MM.1S (cell line): ENCODE results near the gene EDA2R.

Source experiments
- DNase-seq: peaks from one replicate; pipeline ENCODE4 v3.0.0-alpha.2; 2015
- H2AFZ ChIP-seq: fragments of 300-600 bp; sonication (generic); 2 replicates; pipeline ENCODE4 v1.6.0; 2016; ENCODE audit warnings: antibody characterized with exemption, low read length
- H3F3A ChIP-seq: fragments of 300-600 bp; sonication (generic); 2 replicates; pipeline ENCODE4 v1.6.1; 2016; ENCODE audit warnings: mild to moderate bottlenecking, antibody characterized with exemption, low read length, moderate library complexity, mixed read lengths; ENCODE audit not compliant: insufficient read depth
- H3K27ac ChIP-seq: fragments of 300-600 bp; sonication (generic); 2 replicates; pipeline ENCODE4 v1.5.1; 2016; ENCODE audit warnings: mild to moderate bottlenecking, low read length
- H3K27me3 ChIP-seq: fragments of 300-600 bp; sonication (generic); replicated peaks from 2 replicates; pipeline ENCODE4 v1.6.0; 2016; ENCODE audit warnings: low read length; ENCODE audit not compliant: insufficient read depth
- H3K36me3 ChIP-seq: fragments of 300-600 bp; sonication (generic); replicated peaks from 2 replicates; pipeline ENCODE4 v1.6.1; 2016; ENCODE audit warnings: mild to moderate bottlenecking, low read length, mixed read lengths; ENCODE audit not compliant: insufficient read depth
- H3K4me1 ChIP-seq: fragments of 300-600 bp; sonication (generic); 2 replicates; pipeline ENCODE4 v1.6.1; 2016; ENCODE audit warnings: low read length, mixed read lengths
- H3K4me2 ChIP-seq: fragments of 300-600 bp; sonication (generic); 2 replicates; pipeline ENCODE4 v1.6.0; 2016; ENCODE audit warnings: low read depth, low read length
- H3K4me3 ChIP-seq: fragments of 300-600 bp; sonication (generic); 2 replicates; pipeline ENCODE4 v1.5.1; 2016; ENCODE audit warnings: low read length, mixed read lengths
- H3K79me2 ChIP-seq: fragments of 300-600 bp; sonication (generic); 2 replicates; pipeline ENCODE4 v1.6.1; 2016; ENCODE audit warnings: mixed run types, low read length, mixed read lengths
- H3K9ac ChIP-seq: fragments of 300-600 bp; sonication (generic); 2 replicates; pipeline ENCODE4 v1.6.1; 2016; ENCODE audit warnings: low read length, mixed read lengths
- H3K9me2 ChIP-seq: fragments of 300-600 bp; sonication (generic); replicated peaks from 2 replicates; pipeline ENCODE4 v1.6.1; 2016; ENCODE audit warnings: mild to moderate bottlenecking, low read length, mixed read lengths; ENCODE audit not compliant: insufficient read depth
- H3K9me3 ChIP-seq: fragments of 300-600 bp; sonication (generic); replicated peaks from 2 replicates; pipeline ENCODE4 v1.6.1; 2016; ENCODE audit warnings: mild to moderate bottlenecking, low read length, mixed read lengths; ENCODE audit not compliant: insufficient read depth
- H4K20me1 ChIP-seq: fragments of 300-600 bp; sonication (generic); 2 replicates; pipeline ENCODE4 v1.6.1; 2016; ENCODE audit warnings: mild to moderate bottlenecking, low read length, moderate library complexity, mixed read lengths; ENCODE audit not compliant: insufficient read depth
- EZH2phosphoT487 ChIP-seq: fragments of 300-600 bp; sonication (generic); IDR thresholded peaks from 2 replicates; pipeline ENCODE4 v1.6.1; 2018; ENCODE audit warnings: antibody characterized with exemption, low read length

Gene EDA2R

GRCh38 chrX:66547847-66548369 lies 91.0 kb downstream of the EDA2R start:
- no peak overlapping the region for H3K9ac ChIP-seq
- H3K4me1 ChIP-seq: no peaks in the 10 kb centered on the region
- H3K9me2 ChIP-seq: no peaks in the 10 kb centered on the region
- no peak for TF ChIP-seq EZH2phosphoT487
- no peaks in the 10 kb centered on the region for H3K36me3 ChIP-seq
- H3F3A ChIP-seq: no peaks in the 10 kb centered on the region
- no peak overlapping the region for H2AFZ ChIP-seq
- H4K20me1 ChIP-seq: no peaks in the 10 kb centered on the region
- H3K27ac ChIP-seq: no peak overlapping the region
- no peaks in the 10 kb centered on the region for H3K27me3 ChIP-seq
- no peak overlapping the region for H3K4me3 ChIP-seq
- H3K4me2 ChIP-seq: no peak overlapping the region
- DNase-seq: no peak
- H3K9me3 ChIP-seq: no peaks in the 10 kb centered on the region
- H3K79me2 ChIP-seq: no peaks in the 10 kb centered on the region
